Neural cell (in vitro differentiated cells): Measurements from ENCODE around the gene MZF1. TPM values are rescaled to one million over a fixed set of nuclear protein-coding genes. Genes with fewer than 3 reads are reported as not detected.

ENCODE experiments used
- H2AFZ ChIP-seq: fragments of 200-600, 300-800 bp; sonication (generic), shearing (Covaris generic); 2 replicates; pipeline ENCODE4 v1.6.0; 2014; ENCODE audit warnings: low read depth, mild to moderate bottlenecking, antibody characterized with exemption, low read length, moderate library complexity
- H3F3A ChIP-seq: fragments of 200-600 bp; shearing (Covaris generic); 2 replicates; pipeline ENCODE4 v1.6.1; 2016; ENCODE audit warnings: mild to moderate bottlenecking, moderate library complexity, mixed read lengths, antibody characterized with exemption, low read length; ENCODE audit not compliant: insufficient read depth, poor library complexity, severe bottlenecking
- H3K27ac ChIP-seq: fragments of 200-600, 300-800 bp; sonication (generic), shearing (Covaris generic); 2 replicates; pipeline ENCODE4 v1.5.1; 2014; ENCODE audit warnings: mild to moderate bottlenecking, low read length, moderate library complexity
- H3K27me3 ChIP-seq: fragments of 300-800, 200-600 bp; sonication (generic), shearing (Covaris generic); 2 replicates; pipeline ENCODE4 v1.6.0; 2014; ENCODE audit warnings: mild to moderate bottlenecking, low read depth, low read length, moderate library complexity; ENCODE audit not compliant: insufficient read depth
- H3K36me3 ChIP-seq: fragments of 300-800, 200-600 bp; sonication (generic), shearing (Covaris generic); 2 replicates; pipeline ENCODE4 v1.5.1; 2014; ENCODE audit warnings: mild to moderate bottlenecking, antibody characterized with exemption, low read length, moderate library complexity; ENCODE audit not compliant: insufficient read depth
- H3K4me2 ChIP-seq: fragments of 300-800, 200-600 bp; sonication (generic), shearing (Covaris generic); 2 replicates; pipeline ENCODE4 v1.6.0; 2014; ENCODE audit warnings: mild to moderate bottlenecking, low read length
- H3K4me3 ChIP-seq: fragments of 300-800, 200-600 bp; sonication (generic), shearing (Covaris generic); 2 replicates; pipeline ENCODE4 v1.5.1; 2014; ENCODE audit warnings: mild to moderate bottlenecking, low read length, moderate library complexity
- H3K79me2 ChIP-seq: fragments of 200-600 bp; shearing (Covaris generic); replicated peaks from 2 replicates; pipeline ENCODE4 v1.6.0; 2014; ENCODE audit warnings: mild to moderate bottlenecking, low read length, moderate library complexity; ENCODE audit not compliant: insufficient read depth
- H3K9ac ChIP-seq: fragments of 300-800, 200-600 bp; sonication (generic), shearing (Covaris generic); 2 replicates; pipeline ENCODE4 v1.6.1; 2016; ENCODE audit warnings: mild to moderate bottlenecking, low read length, mixed read lengths
- H3K9me2 ChIP-seq: fragments of 200-600 bp; shearing (Covaris generic); 2 replicates; pipeline ENCODE4 v1.6.1; 2016; ENCODE audit warnings: mild to moderate bottlenecking, low read length, mixed read lengths; ENCODE audit not compliant: insufficient read depth
- H3K9me3 ChIP-seq: fragments of 200-600, 300-800 bp; sonication (generic), shearing (Covaris generic); 2 replicates; pipeline ENCODE4 v1.6.1; 2016; ENCODE audit warnings: mild to moderate bottlenecking, mixed run types, low read length, moderate library complexity, mixed read lengths
- H4K20me1 ChIP-seq: fragments of 200-600 bp; shearing (Covaris generic); 2 replicates; pipeline ENCODE4 v1.6.1; 2016; ENCODE audit warnings: mild to moderate bottlenecking, mixed run types; ENCODE audit not compliant: insufficient read depth
- EZH2 ChIP-seq: fragments of 200-600, 300-800 bp; shearing (Covaris generic), sonication (generic); IDR thresholded peaks from 2 replicates; pipeline ENCODE4 v1.6.1; 2014; ENCODE audit warnings: antibody characterized with exemption, low read length, borderline replicate concordance, mild to moderate bottlenecking; ENCODE audit not compliant: insufficient read depth, poor library complexity, severe bottlenecking
- MXI1 ChIP-seq: fragments of 450-650 bp; conservative IDR thresholded peaks from 2 replicates; pipeline ENCODE4 v1.6.1; 2014; ENCODE audit warnings: antibody characterized with exemption, mild to moderate bottlenecking; ENCODE audit not compliant: poor library complexity, severe bottlenecking
- POLR2AphosphoS5 ChIP-seq: IDR thresholded peaks from 2 replicates; pipeline ENCODE4 v1.6.1; 2012
- SMC3 ChIP-seq: fragments of 450-650 bp; conservative IDR thresholded peaks from 2 replicates; pipeline ENCODE4 v1.6.1; 2014; ENCODE audit warnings: antibody characterized with exemption, mild to moderate bottlenecking, moderate library complexity; ENCODE audit not compliant: poor library complexity
- TAF1 ChIP-seq: IDR thresholded peaks from 2 replicates; pipeline ENCODE4 v1.6.1; 2012; ENCODE audit warnings: low read depth
- polyA plus RNA-seq: library from polyadenylated mRNA; depleted of rRNA; stranded (reverse); fragments of >200 nt; gene quantifications from 2 replicates; pipeline ENCODE4 v1.2.3, GENCODE V29; 2014
- TF ChIP-seq, protein P1 (sequence below): IDR thresholded peaks from 2 replicates; pipeline ENCODE4 v1.6.1; 2012; ENCODE audit warnings: borderline replicate concordance
- TF ChIP-seq, protein P2 (sequence below): fragments of 450-650 bp; IDR thresholded peaks from 2 replicates; pipeline ENCODE4 v1.5.1; 2014; ENCODE audit warnings: antibody characterized with exemption, mild to moderate bottlenecking, moderate library complexity; ENCODE audit not compliant: poor library complexity, severe bottlenecking

The MZF1 gene
- polyA plus RNA-seq, 1 donor from 2014 or later, result 74.6 TPM

DNA sequence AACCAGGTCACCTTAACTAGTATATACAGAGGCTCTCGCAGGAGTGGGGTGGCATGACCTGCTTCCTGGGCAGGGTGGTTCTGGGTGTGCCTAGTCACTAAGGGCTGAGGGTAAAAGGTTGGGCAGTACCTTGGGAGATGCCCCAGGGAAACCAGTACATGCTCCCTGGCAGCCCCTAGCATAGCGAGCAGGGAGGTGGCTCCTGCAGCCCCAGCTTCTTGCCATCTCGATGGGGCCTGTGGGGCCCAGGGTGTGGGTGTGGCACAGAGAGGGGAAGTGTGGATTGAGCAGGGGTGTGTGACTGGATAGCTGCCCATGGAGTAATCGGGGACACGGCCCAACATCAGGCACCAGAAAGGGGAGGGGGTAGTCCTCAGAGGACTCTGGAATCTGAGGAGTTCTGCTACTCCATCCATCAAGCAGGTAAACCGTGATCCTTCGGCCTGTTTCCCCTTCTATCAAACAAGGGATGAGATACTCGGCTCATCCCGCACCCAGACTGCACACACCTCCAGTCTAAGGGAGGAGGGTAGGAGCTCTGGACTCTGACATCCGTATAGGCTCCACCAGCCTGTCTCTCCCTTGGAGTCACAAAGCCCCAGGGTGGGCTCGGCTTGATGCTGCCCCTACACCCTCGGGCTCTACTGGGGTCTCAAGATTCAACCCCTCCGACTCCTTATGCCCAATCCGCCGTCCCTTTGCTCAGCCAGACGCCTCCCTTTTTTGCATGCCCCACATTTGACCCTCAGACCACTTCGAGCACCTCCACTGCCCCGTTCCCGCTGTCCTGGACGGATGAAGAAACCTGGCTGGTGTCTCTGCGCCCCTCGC, 54.7 kb downstream of the MZF1 start:
- peaks cover 7% of the 10 kb centered on the region for H3F3A ChIP-seq
- H3K4me3 ChIP-seq, result peak overlapping the region; percentile 92
- no peaks in the 10 kb centered on the region for H3K9me2 ChIP-seq
- no peaks in the 10 kb centered on the region for H4K20me1 ChIP-seq
- peaks cover 13% of the 10 kb centered on the region for H3K79me2 ChIP-seq
- peak overlapping the region; percentile 95 for H3K27ac ChIP-seq
- peak overlapping the region; percentile 89 for H3K4me2 ChIP-seq
- peak overlapping the region; percentile 66 for H2AFZ ChIP-seq
- H3K36me3 ChIP-seq, result no peaks in the 10 kb centered on the region
- H3K9me3 ChIP-seq, result no peaks in the 10 kb centered on the region
- peak overlapping the region; percentile 97 for H3K9ac ChIP-seq
- no peaks in the 10 kb centered on the region for H3K27me3 ChIP-seq
- TF ChIP-seq, protein P1, sequence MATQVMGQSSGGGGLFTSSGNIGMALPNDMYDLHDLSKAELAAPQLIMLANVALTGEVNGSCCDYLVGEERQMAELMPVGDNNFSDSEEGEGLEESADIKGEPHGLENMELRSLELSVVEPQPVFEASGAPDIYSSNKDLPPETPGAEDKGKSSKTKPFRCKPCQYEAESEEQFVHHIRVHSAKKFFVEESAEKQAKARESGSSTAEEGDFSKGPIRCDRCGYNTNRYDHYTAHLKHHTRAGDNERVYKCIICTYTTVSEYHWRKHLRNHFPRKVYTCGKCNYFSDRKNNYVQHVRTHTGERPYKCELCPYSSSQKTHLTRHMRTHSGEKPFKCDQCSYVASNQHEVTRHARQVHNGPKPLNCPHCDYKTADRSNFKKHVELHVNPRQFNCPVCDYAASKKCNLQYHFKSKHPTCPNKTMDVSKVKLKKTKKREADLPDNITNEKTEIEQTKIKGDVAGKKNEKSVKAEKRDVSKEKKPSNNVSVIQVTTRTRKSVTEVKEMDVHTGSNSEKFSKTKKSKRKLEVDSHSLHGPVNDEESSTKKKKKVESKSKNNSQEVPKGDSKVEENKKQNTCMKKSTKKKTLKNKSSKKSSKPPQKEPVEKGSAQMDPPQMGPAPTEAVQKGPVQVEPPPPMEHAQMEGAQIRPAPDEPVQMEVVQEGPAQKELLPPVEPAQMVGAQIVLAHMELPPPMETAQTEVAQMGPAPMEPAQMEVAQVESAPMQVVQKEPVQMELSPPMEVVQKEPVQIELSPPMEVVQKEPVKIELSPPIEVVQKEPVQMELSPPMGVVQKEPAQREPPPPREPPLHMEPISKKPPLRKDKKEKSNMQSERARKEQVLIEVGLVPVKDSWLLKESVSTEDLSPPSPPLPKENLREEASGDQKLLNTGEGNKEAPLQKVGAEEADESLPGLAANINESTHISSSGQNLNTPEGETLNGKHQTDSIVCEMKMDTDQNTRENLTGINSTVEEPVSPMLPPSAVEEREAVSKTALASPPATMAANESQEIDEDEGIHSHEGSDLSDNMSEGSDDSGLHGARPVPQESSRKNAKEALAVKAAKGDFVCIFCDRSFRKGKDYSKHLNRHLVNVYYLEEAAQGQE, result no peak
- TF ChIP-seq MXI1 (no peak), SMC3 (no peak), POLR2AphosphoS5 (no peak), EZH2 (no peak), TAF1 (no peak)
- TF ChIP-seq, protein P2, sequence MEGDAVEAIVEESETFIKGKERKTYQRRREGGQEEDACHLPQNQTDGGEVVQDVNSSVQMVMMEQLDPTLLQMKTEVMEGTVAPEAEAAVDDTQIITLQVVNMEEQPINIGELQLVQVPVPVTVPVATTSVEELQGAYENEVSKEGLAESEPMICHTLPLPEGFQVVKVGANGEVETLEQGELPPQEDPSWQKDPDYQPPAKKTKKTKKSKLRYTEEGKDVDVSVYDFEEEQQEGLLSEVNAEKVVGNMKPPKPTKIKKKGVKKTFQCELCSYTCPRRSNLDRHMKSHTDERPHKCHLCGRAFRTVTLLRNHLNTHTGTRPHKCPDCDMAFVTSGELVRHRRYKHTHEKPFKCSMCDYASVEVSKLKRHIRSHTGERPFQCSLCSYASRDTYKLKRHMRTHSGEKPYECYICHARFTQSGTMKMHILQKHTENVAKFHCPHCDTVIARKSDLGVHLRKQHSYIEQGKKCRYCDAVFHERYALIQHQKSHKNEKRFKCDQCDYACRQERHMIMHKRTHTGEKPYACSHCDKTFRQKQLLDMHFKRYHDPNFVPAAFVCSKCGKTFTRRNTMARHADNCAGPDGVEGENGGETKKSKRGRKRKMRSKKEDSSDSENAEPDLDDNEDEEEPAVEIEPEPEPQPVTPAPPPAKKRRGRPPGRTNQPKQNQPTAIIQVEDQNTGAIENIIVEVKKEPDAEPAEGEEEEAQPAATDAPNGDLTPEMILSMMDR, result peak; percentile 66

DNA sequence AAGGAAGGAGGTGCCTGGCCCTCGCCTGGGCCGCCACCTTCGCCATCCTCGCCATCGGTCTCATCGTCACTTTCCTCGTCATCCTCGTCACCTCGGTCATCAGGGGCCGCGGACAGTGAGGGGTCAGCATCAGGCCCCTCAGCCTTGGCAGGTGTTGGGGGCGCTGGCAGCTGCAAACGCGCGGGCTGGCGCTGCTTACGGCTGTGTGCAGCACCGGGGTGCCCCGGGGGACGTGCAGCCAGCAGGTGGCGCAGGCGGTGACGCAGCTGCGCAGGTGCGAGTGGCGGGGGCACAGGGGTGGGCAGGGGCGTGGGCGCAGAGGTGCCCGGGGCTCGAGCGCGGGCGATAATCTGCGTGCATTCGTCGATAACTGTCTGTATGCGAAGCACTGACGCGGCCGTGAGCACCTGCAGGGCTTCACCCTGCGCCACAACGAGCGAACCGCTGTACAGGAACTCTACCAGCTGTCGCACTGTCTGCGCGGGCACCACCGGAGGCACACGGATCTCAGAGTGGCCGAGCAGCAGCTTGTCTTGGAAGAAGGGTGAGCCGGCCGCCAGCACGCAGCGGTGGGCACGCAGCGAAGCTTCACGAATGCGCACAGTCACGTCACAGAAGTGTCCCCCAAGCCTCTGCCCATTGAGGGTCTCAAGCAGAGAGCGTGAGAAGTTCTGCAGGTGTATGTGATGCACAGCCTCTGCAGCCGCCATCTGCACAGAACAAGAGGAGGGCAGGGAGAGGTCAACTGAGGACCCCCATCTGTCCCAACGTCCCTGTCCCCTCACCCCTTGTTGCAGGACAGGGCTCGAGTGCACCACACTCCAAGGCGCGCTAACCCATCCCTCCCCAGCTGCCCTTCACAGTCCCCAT, 55.9 kb downstream of the MZF1 start:
- Histone ChIP-seq H2AFZ (no peak overlapping the region), H4K20me1 (no peaks in the 10 kb centered on the region), H3K9me3 (no peaks in the 10 kb centered on the region), H3K27ac (no peak overlapping the region), H3K9ac (no peak overlapping the region), H3K4me3 (no peak overlapping the region), H3K36me3 (no peaks in the 10 kb centered on the region), H3K4me2 (no peak overlapping the region), H3K9me2 (no peaks in the 10 kb centered on the region), H3K27me3 (no peaks in the 10 kb centered on the region), H3K79me2 (peaks cover 13% of the 10 kb centered on the region), H3F3A (peaks cover 7% of the 10 kb centered on the region)
- no peak for TF ChIP-seq EZH2
